Stimulated activated CD4-positive, alpha-beta T cell treated with anti-CD3 and anti-CD28 coated beads, TNF-alpha, amount 100 ng/mL, for 48 hours (primary cell): Measurements from ENCODE around the gene MEP1A.
"Not testable (repeated sequence)": the region's sequence is repeated elsewhere in the genome, so short reads cannot be mapped to it uniquely, and the experiment has no call there.

Source experiments
- DNase-seq, 3 donors: peaks; one replicate each; pipeline ENCODE4 v3.0.0-alpha.2; 2020; ENCODE audit warnings: low read depth in 3 of 3

Gene MEP1A, protein sequence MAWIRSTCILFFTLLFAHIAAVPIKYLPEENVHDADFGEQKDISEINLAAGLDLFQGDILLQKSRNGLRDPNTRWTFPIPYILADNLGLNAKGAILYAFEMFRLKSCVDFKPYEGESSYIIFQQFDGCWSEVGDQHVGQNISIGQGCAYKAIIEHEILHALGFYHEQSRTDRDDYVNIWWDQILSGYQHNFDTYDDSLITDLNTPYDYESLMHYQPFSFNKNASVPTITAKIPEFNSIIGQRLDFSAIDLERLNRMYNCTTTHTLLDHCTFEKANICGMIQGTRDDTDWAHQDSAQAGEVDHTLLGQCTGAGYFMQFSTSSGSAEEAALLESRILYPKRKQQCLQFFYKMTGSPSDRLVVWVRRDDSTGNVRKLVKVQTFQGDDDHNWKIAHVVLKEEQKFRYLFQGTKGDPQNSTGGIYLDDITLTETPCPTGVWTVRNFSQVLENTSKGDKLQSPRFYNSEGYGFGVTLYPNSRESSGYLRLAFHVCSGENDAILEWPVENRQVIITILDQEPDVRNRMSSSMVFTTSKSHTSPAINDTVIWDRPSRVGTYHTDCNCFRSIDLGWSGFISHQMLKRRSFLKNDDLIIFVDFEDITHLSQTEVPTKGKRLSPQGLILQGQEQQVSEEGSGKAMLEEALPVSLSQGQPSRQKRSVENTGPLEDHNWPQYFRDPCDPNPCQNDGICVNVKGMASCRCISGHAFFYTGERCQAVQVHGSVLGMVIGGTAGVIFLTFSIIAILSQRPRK

DNA sequence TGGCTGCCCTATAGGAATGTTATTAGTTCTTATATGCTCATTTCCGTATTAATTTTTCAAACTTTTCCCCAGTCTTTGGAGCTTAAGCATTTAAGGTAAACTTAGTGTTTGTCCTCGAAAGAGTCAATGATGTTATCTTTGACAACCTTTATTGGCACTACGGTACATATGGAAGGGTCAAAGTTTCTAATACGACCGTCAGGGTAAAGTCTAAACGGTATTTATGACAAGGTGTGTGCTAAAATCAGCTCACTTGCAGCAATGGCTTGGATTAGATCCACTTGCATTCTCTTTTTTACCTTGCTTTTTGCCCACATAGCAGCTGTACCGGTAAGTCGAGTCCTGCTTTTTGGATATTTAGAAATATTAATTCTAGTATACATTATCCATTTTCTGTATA, at the start of gene MEP1A:
TSS of gene MEP1A (plus strand) at position 252 of the 400 bp plus-strand sequence. CDS start at position 262, 10 bp downstream.
- no peak for DNase-seq

DNA sequence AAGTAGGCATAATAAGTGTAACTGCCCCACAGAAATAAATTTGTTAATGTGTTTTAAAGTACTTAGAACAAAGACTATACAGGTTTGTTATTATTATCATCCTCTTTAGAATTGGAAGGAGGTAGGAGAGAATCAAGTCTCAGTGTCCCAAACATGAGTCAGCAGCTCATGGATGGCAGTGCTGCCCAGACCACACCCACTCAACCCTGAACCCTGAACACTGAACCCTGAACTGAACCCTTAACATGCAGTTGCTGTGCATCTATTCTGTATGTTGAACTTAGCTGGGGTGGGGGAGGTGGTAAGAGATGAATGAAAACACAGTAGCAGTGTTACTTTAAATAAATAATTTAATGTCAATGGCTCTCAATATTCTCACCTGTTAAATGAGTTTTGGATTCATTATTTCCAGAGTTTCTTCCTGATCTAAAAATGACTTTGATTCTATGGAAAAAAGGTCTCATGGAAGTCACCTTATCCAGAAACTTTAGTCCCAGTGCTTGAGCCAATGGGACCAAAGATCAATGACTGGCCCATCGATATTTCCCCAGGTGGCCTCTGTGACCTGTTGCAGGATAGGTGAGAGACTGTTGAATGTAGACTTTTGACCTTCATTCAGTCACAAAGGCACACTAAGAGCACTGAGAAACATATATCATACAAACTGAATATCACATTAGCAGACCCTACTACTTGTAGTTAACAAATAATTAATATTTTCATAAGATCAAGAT, 49.6 kb upstream of the MEP1A start:
- DNase-seq: no peak

GRCh38 chr6:46744159-46744725, 48.9 kb upstream of the MEP1A start:
- not testable (repeated sequence) for DNase-seq

DNA sequence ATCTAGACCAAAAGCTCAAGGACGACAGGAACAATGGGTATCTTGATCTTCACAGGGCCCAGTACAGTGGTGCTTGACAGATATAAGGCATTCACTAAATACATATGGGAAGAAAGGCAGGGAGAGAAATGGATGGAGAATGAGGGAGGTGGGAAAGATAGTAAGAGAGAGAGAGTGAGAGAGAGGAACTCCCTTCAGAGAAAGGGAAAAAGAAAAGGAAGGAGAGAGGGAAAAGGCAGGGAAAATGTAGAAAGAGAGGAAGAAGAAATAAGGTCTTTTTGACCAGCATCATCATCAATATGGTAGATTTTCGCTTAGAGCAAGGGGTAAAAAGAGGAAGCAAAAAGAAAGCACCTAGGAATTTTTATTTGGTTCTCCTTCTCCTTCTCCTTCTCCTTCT, 47.2 kb upstream of the MEP1A start:
- no peak for DNase-seq

DNA sequence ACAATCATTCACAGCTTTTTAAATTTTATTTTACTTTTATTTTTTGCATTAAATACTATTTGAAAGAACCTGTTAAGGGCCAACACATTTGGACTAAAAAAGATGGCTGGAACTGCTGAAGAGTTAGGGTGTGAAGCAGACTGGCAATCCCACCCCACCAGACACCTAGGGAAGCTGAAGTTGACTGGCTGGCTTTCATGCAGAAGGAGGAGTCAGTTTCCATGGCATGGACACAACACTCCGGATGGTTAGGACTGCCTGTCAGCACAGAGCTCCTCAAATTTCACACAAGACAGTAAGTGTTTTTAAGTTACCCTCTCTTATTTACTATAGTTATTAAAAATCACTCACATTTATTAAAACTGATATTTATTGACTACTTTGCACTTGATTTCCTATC, 46.5 kb upstream of the MEP1A start, which contains the start of gene ANKRD66:
TSS of gene ANKRD66 (plus strand) at position 238 of the 400 bp plus-strand sequence. CDS start 5,016 bp downstream, outside the sequence.
- no peak for DNase-seq

- no peak for DNase-seq
Measured at GRCh38 chr6:46748940-46749503, 44.2 kb upstream of the MEP1A start.

DNA sequence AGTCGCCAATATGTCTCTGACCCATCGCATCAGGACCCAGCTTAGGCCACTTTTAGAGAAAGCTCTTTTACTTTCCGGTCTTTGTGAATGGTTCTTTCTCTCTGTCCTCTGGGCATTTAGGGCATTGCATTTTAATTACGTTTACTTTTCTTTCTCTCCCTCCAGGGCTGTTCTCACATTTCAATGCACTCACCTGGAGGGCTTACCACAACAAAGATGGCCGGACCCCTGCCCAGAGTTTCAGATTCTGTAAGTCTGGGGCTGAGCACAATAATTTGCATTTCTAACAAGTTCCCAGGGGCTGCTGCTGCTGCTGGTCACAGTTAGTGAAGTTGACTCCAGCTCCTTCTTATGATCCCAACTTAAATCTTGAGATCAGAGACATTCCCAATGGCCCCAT, 43.5 kb upstream of the MEP1A start:
- no peak for DNase-seq

GRCh38 chr6:46751658-46752057, 41.5 kb upstream of the MEP1A start:
- DNase-seq: no peak

- no peak for DNase-seq
Measured at GRCh38 chr6:46755865-46756264, 37.3 kb upstream of the MEP1A start.

DNA sequence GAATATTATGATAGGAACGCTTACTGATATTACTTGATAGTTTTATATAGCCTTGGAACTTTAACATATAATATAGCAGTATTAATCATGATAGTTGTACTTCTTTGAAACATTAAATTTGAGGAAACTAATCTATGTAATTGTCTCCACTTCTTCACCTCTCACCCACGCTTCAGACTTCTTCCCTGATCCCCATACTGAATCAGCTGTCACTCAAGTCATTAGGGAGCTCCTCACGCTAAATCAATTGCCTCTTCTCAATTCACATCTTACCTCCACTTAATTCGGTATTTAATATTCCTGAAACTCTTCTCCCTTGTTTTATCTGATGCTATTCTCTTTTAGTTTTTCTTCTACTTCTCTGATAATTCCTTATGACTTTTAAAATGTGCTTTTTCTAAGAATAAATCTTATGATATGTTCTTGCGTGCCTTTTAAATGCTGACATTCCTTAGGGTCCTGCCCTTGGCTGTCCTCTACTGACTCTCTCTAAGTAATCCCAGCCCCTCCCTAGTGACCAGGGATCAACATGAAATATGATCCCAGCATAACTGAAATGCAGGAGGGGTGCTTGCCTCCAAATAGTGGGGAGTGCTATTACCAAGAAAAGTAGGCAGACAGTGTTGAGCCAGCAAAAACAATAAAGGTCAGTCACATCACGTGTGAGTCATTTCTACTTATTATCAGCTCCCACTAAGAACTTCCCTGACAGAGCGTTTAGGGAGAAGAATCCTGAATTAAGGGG, 36.5 kb upstream of the MEP1A start:
- DNase-seq: no peak

DNA sequence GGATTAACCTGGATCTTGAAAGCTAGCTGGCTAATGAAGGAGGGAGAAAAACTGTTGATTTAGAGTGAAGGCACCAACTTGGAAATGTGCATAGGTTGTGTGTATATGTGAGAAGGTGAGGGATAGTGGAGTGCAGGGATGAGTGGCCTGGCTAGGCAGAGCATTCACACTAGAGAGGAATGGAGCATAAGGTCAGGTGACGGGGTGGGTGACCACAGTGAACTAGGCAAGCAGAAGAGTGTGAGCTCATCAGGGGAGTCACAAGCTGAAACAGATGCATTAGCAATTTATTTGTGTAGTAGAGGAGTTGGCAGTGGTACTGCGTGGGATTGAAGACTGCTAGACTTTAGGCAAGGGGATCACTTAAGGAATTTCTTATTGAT, 36.0 kb upstream of the MEP1A start:
- DNase-seq: no peak

- no peak for DNase-seq
Measured at GRCh38 chr6:46758960-46759753, 34.0 kb upstream of the MEP1A start.

- no peak for DNase-seq
Measured at GRCh38 chr6:46760925-46761324, 32.3 kb upstream of the MEP1A start.

DNA sequence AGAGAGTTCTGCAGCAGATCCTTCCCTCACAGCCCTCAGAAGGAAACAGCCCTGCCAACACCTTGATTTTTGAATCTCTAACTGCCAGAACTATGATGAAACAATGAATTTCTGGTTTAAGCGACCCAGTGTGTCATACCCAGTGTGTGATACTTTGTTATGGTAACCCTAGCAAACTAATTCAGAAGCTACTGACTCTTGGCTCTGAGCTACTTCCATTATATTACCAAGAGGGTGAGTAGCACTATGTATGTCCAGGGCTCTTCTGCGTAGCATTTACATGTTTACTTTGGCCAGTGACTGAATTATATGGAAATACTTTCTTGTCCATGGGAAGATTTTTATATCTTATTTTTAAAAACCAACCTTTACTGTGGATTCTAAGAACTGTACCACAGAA, 29.7 kb upstream of the MEP1A start:
- DNase-seq: no peak

GRCh38 chr6:46764280-46764679, 28.9 kb upstream of the MEP1A start:
- DNase-seq: not testable (repeated sequence)

DNA sequence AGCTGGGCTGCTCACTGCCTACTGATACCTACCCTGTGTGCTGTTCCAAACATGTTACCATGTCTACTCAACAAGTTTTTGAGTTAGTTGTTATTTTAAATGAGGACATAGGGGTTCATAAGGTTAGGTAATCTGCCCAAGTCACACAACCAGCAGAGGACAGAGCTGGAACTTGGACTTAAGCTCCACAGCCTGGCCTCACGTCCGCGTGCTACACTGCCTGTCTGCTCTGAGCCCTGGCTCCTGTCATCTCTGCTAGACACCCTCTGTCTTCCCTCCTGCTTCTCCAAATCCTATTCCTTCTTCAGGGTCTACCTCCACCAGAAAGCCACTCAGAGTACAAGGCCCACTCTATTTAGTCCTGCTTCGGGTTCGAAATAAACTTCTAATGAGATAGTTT, 28.2 kb upstream of the MEP1A start:
- DNase-seq: no peak

GRCh38 chr6:46772016-46772415, 21.2 kb upstream of the MEP1A start:
- DNase-seq: no peak

- no peak for DNase-seq
Measured at GRCh38 chr6:46772762-46773161, 20.4 kb upstream of the MEP1A start.

- DNase-seq: no peak
Measured at GRCh38 chr6:46773201-46773855, 19.9 kb upstream of the MEP1A start.

- not testable (repeated sequence) for DNase-seq
Measured at GRCh38 chr6:46774736-46775135, 18.5 kb upstream of the MEP1A start.
